HEK293 (cell line): ENCODE results near the gene CREB3.

Source experiments
- CTCF ChIA-PET: fragments of 350-600 bp; formaldehyde crosslinking; extraction: SDS; loops from one replicate; lab custom pipeline; 2021; ENCODE audit warnings: antibody characterized with exemption; lab: Yijun Ruan, JAX
- POLR2A ChIA-PET: fragments of 300-600 bp; formaldehyde crosslinking; extraction: SDS; loops from one replicate; lab custom pipeline; 2020; ENCODE audit warnings: antibody characterized with exemption, inconsistent platforms; lab: Yijun Ruan, JAX
- H3K27ac ChIP-seq: fragments of 200-500 bp; sonication (Bioruptor generic); 2 replicates; pipeline ENCODE4 v1.5.1; 2014; ENCODE audit warnings: low read depth, low read length, control low read depth, inconsistent platforms; ENCODE audit errors: extremely low read depth
- H3K36me3 ChIP-seq, 2 experiments: fragments of 200-500 bp in 1 of 2; sonication (Bioruptor generic) in 1 of 2; 1 replicate in 1 of 2; 2 replicates in 1 of 2; pipeline ENCODE4 v1.5.1; 2014 to 2017; ENCODE audit warnings: inconsistent platforms in 2 of 2, low read length in 2 of 2; ENCODE audit not compliant: control insufficient read depth in 2 of 2, insufficient read depth in 1 of 2
- H3K4me1 ChIP-seq: fragments of 200-500 bp; sonication (Bioruptor generic); 2 replicates; pipeline ENCODE4 v1.5.1; 2014; ENCODE audit warnings: mild to moderate bottlenecking, low read length, inconsistent platforms; ENCODE audit not compliant: control insufficient read depth, insufficient read depth
- H3K4me3 ChIP-seq: 2 replicates; pipeline ENCODE4 v1.5.1; 2011; ENCODE audit warnings: low read depth, mild to moderate bottlenecking, control low read depth, low read length, moderate library complexity
- H3K9me3 ChIP-seq: fragments of 200-500 bp; sonication (Bioruptor generic); 2 replicates; pipeline ENCODE4 v1.5.1; 2014; ENCODE audit warnings: low read depth, low read length, inconsistent platforms; ENCODE audit not compliant: control insufficient read depth, insufficient read depth
- GLI2 ChIP-seq: fragments of 450-650 bp; formaldehyde crosslinking; IDR thresholded peaks from 2 replicates; pipeline ENCODE4; 2017; ENCODE audit warnings: missing biosample characterization, missing genetic modification characterization, low read depth, borderline replicate concordance
- GLIS1 ChIP-seq: fragments of 450-650 bp; formaldehyde crosslinking; IDR thresholded peaks from 2 replicates; pipeline ENCODE4 v1.5.1; 2016; ENCODE audit warnings: missing biosample characterization, missing genetic modification characterization
- IKZF3 ChIP-seq: fragments of 450-650 bp; IDR thresholded peaks from 2 replicates; pipeline ENCODE4 v1.5.0; 2018; ENCODE audit warnings: missing biosample characterization, mild to moderate bottlenecking, missing genetic modification characterization, moderate library complexity
- KLF8 ChIP-seq: fragments of 450-650 bp; formaldehyde crosslinking; IDR thresholded peaks from 2 replicates; pipeline ENCODE4 v1.5.1; 2016; ENCODE audit warnings: missing biosample characterization, missing genetic modification characterization
- MZF1 ChIP-seq: fragments of 450-650 bp; formaldehyde crosslinking; IDR thresholded peaks from 2 replicates; pipeline ENCODE4 v1.5.1; 2017; ENCODE audit warnings: missing biosample characterization, missing genetic modification characterization, borderline replicate concordance
- PBX3 ChIP-seq: sonication (generic); formaldehyde crosslinking; IDR thresholded peaks from 2 replicates; pipeline ENCODE4 v1.8.1; 2022; ENCODE audit warnings: mild to moderate bottlenecking, moderate library complexity, missing genetic modification reagents
- PRDM1 ChIP-seq: fragments of 450-650 bp; formaldehyde crosslinking; IDR thresholded peaks from 2 replicates; pipeline ENCODE4; 2016; ENCODE audit warnings: missing biosample characterization, missing genetic modification characterization
- PRDM6 ChIP-seq: fragments of 450-650 bp; formaldehyde crosslinking; IDR thresholded peaks from 2 replicates; pipeline ENCODE4 v1.5.1; 2017; ENCODE audit warnings: missing biosample characterization, missing genetic modification characterization
- SCRT2 ChIP-seq: fragments of 450-650 bp; formaldehyde crosslinking; IDR thresholded peaks from 2 replicates; pipeline ENCODE4 v1.5.1; 2016; ENCODE audit warnings: missing biosample characterization, missing genetic modification characterization
- SP7 ChIP-seq: fragments of 450-650 bp; formaldehyde crosslinking; IDR thresholded peaks from 2 replicates; pipeline ENCODE4 v1.5.1; 2016; ENCODE audit warnings: missing biosample characterization, missing genetic modification characterization
- ZBTB1 ChIP-seq: fragments of 450-650 bp; formaldehyde crosslinking; IDR thresholded peaks from 2 replicates; pipeline ENCODE4 v1.5.1; 2016; ENCODE audit warnings: missing biosample characterization, missing genetic modification characterization
- ZBTB48 ChIP-seq: fragments of 450-650 bp; formaldehyde crosslinking; IDR thresholded peaks from 2 replicates; pipeline ENCODE4 v1.5.1; 2016; ENCODE audit warnings: missing biosample characterization, missing genetic modification characterization
- ZBTB49 ChIP-seq: fragments of 450-650 bp; formaldehyde crosslinking; IDR thresholded peaks from 2 replicates; pipeline ENCODE4 v1.5.1; 2016; ENCODE audit warnings: missing biosample characterization, missing genetic modification characterization, low read depth
- ZBTB7A ChIP-seq: fragments of 450-650 bp; formaldehyde crosslinking; IDR thresholded peaks from 2 replicates; pipeline ENCODE4 v1.5.1; 2016; ENCODE audit warnings: low read depth, missing biosample characterization, missing genetic modification characterization
- ZIC2 ChIP-seq: fragments of 450-650 bp; formaldehyde crosslinking; IDR thresholded peaks from 2 replicates; pipeline ENCODE4 v1.5.1; 2016; ENCODE audit warnings: missing biosample characterization, missing genetic modification characterization
- ZNF174 ChIP-seq: fragments of 450-650 bp; formaldehyde crosslinking; IDR thresholded peaks from 2 replicates; pipeline ENCODE4 v1.5.0; 2017; ENCODE audit warnings: missing biosample characterization, mild to moderate bottlenecking, missing genetic modification characterization
- ZNF335 ChIP-seq: fragments of 450-650 bp; formaldehyde crosslinking; conservative IDR thresholded peaks from 2 replicates; pipeline ENCODE4 v1.5.1; 2016; ENCODE audit warnings: missing biosample characterization, missing genetic modification characterization
- ZNF341 ChIP-seq: fragments of 450-650 bp; formaldehyde crosslinking; IDR thresholded peaks from 2 replicates; pipeline ENCODE4; 2016; ENCODE audit warnings: low read depth, missing biosample characterization, missing genetic modification characterization
- ZNF391 ChIP-seq: fragments of 450-650 bp; formaldehyde crosslinking; IDR thresholded peaks from 2 replicates; pipeline ENCODE4 v1.5.1; 2016; ENCODE audit warnings: low read depth, missing biosample characterization, missing genetic modification characterization, borderline replicate concordance
- ZNF514 ChIP-seq: fragments of 450-650 bp; formaldehyde crosslinking; IDR thresholded peaks from 2 replicates; pipeline ENCODE4 v1.5.1; 2016; ENCODE audit warnings: missing biosample characterization, missing genetic modification characterization
- ZNF529 ChIP-seq: fragments of 450-650 bp; formaldehyde crosslinking; IDR thresholded peaks from 2 replicates; pipeline ENCODE4 v1.5.1; 2017; ENCODE audit warnings: missing genetic modification characterization, missing biosample characterization; ENCODE audit not compliant: insufficient replicate concordance
- ZNF600 ChIP-seq: fragments of 450-650 bp; formaldehyde crosslinking; IDR thresholded peaks from 2 replicates; pipeline ENCODE4 v1.5.1; 2016; ENCODE audit warnings: missing biosample characterization, missing genetic modification characterization
- ZNF645 ChIP-seq: fragments of 450-650 bp; formaldehyde crosslinking; IDR thresholded peaks from 2 replicates; pipeline ENCODE4; 2016; ENCODE audit warnings: missing biosample characterization, missing genetic modification characterization
- ZNF707 ChIP-seq: fragments of 450-650 bp; formaldehyde crosslinking; IDR thresholded peaks from 2 replicates; pipeline ENCODE4 v1.5.1; 2016; ENCODE audit warnings: missing biosample characterization, missing genetic modification characterization
- ZNF837 ChIP-seq: fragments of 450-650 bp; formaldehyde crosslinking; IDR thresholded peaks from 2 replicates; pipeline ENCODE4 v1.5.1; 2016; ENCODE audit warnings: missing biosample characterization, missing genetic modification characterization
- ZXDB ChIP-seq: fragments of 450-650 bp; formaldehyde crosslinking; IDR thresholded peaks from 2 replicates; pipeline ENCODE4 v1.5.1; 2016; ENCODE audit warnings: missing biosample characterization, missing genetic modification characterization

The CREB3 gene

GRCh38 chr9:35774907-35775635, 42.6 kb downstream of the CREB3 start:
- ChIA-PET CTCF (interaction anchor here (0.6 to 6.3 kb wide), 8 partner anchors 14 to 1106 kb away, joined by 3 to 65 read pairs (median 4); no protein-coding TSS in a partner anchor), POLR2A (interaction anchor here (0.9 kb wide), 1 partner anchor 13 kb away, joined by 3 read pairs; no protein-coding TSS in a partner anchor)
- peaks cover 18% of the 10 kb centered on the region for H3K4me1 ChIP-seq
- no peaks in the 10 kb centered on the region for H3K9me3 ChIP-seq
- peak; percentile 46; the same call in 1 of the 2 replicates for TF ChIP-seq PRDM1 (tag by site-specific recombination)
- no peak for TF ChIP-seq ZNF174 (tag by site-specific recombination)
- TF ChIP-seq ZNF837: no peak
- no peak for TF ChIP-seq SCRT2
- TF ChIP-seq ZNF600 (tag by site-specific recombination): peak; percentile 43; the same call in 1 of the 2 replicates
- TF ChIP-seq ZNF335 (tag by site-specific recombination): peak; percentile 51
- TF ChIP-seq ZNF707: no peak
- TF ChIP-seq PRDM6 (tag by site-specific recombination): no peak
- peak; percentile 46 for TF ChIP-seq ZIC2 (tag by site-specific recombination)
- peak; percentile 80; the same call in 1 of the 2 replicates for TF ChIP-seq ZBTB48
- no peak for TF ChIP-seq ZNF514 (tag by site-specific recombination)
- no peak for TF ChIP-seq ZNF529 (tag by site-specific recombination)
- peak; percentile 33; the same call in 1 of the 2 replicates for TF ChIP-seq IKZF3 (tag by site-specific recombination)
- H3K36me3 ChIP-seq: peaks cover 0 to 2% of the 10 kb centered on the region in 2 experiments; a peak in 1 of 3 replicates
- H3K4me3 ChIP-seq: no peak overlapping the region
- H3K27ac ChIP-seq: no peak overlapping the region

DNA sequence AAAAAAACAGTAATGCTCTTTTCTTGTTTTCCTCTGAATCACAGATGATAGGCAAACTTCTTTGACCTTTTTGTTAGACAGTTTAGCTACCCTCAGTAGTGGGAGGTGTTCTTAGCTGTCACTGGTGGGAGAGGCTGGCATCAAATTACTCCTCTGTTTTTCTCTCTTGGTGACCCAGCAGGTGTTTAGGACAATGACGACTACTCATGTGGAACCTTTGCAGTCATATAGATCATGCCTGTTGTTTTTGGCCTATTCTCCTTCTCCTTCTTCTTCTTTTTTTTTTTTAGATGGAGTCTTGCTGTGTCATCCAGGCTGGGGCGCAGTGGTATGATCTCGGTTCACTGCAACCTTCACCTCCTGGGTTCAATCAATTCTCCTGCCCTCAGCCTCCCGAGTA, 43.6 kb downstream of the CREB3 start:
- H3K4me3 ChIP-seq: no peak overlapping the region
- CTCF ChIA-PET: interaction anchor here (0.6 to 6.3 kb wide), 8 partner anchors 13 to 1107 kb away, joined by 3 to 65 read pairs (median 4); no protein-coding TSS in a partner anchor
- no peak overlapping the region for H3K27ac ChIP-seq
- no peaks in the 10 kb centered on the region for H3K9me3 ChIP-seq
- POLR2A ChIA-PET: no interaction called here
- peaks cover 12% of the 10 kb centered on the region for H3K4me1 ChIP-seq
- peaks cover 0 to 6% of the 10 kb centered on the region in 2 experiments; a peak in 1 of 3 replicates for H3K36me3 ChIP-seq
- TF ChIP-seq SP7 (tag by site-specific recombination) (peak; percentile 75), ZNF645 (tag by site-specific recombination) (no peak), ZBTB7A (no peak), GLI2 (tag by site-specific recombination) (no peak), PRDM6 (tag by site-specific recombination) (no peak; the same call in 1 of the 2 replicates), ZNF391 (tag by site-specific recombination) (no peak), ZBTB49 (tag by site-specific recombination) (no peak), IKZF3 (tag by site-specific recombination) (0 out of 2 replicates have a peak, but pooled peaks have one; percentile 22), KLF8 (peak; percentile 53; the same call in 1 of the 2 replicates), ZBTB1 (tag by site-specific recombination) (no peak), MZF1 (tag by site-specific recombination) (no peak), PBX3 (CRISPR knock-in tag) (no peak), ZXDB (tag by site-specific recombination) (0 out of 2 replicates have a peak, but pooled peaks have one; percentile 15), ZNF341 (tag by site-specific recombination) (peak; percentile 19; the same call in 1 of the 2 replicates), ZNF600 (tag by site-specific recombination) (peak; percentile 80), GLIS1 (tag by site-specific recombination) (peak; percentile 40)
